NCI-H345 treated with DMSO at 0.1 percent for 48 hours (cell line): Measurements from ENCODE around the gene PDIA4.
A peak's percentile ranks its signal among the peaks of the same experiment; 100 is the strongest.
"Not testable (repeated sequence)": the region's sequence is repeated elsewhere in the genome, so short reads cannot be mapped to it uniquely, and the experiment has no call there.

Experiments used
- DNase-seq: peaks from one replicate; lab custom pipeline; 2025; ENCODE audit not compliant: unreplicated experiment; lab: John Stamatoyannopoulos, UW

PDIA4 gene

GRCh38 chr7:149038641-149039040, 10.3 kb upstream of the PDIA4 start:
- not testable (repeated sequence) for DNase-seq

- no peak for DNase-seq
Measured at GRCh38 chr7:149036676-149037075, 8.4 kb upstream of the PDIA4 start.

- DNase-seq = no peak
Measured at GRCh38 chr7:149031353-149031910, 3.1 kb upstream of the PDIA4 start.

GRCh38 chr7:149030439-149030838, 2.1 kb upstream of the PDIA4 start:
- not testable (repeated sequence) for DNase-seq

- no peak for DNase-seq
Measured at GRCh38 chr7:149027611-149028345, 527 bp downstream of the PDIA4 start.

GRCh38 chr7:149027055-149027454, 1.2 kb downstream of the PDIA4 start:
- DNase-seq = no peak

- no peak for DNase-seq
Measured at GRCh38 chr7:149023662-149024061, 4.6 kb downstream of the PDIA4 start.

GRCh38 chr7:149022756-149023360, 5.4 kb downstream of the PDIA4 start:
- DNase-seq = no peak

- DNase-seq = no peak
Measured at GRCh38 chr7:149021725-149022062, 6.6 kb downstream of the PDIA4 start.

GRCh38 chr7:149020483-149020882, 7.8 kb downstream of the PDIA4 start:
- DNase-seq = no peak

GRCh38 chr7:149016876-149017275, 11.4 kb downstream of the PDIA4 start:
- no peak for DNase-seq

GRCh38 chr7:149014309-149014708, 14.0 kb downstream of the PDIA4 start:
- DNase-seq = no peak

GRCh38 chr7:149013876-149014275, 14.4 kb downstream of the PDIA4 start:
- no peak for DNase-seq

GRCh38 chr7:149012730-149013129, 15.6 kb downstream of the PDIA4 start:
- DNase-seq = not testable (repeated sequence)

GRCh38 chr7:149011491-149011890, 16.8 kb downstream of the PDIA4 start:
- no peak for DNase-seq

GRCh38 chr7:149010451-149010850, 17.9 kb downstream of the PDIA4 start:
- DNase-seq = no peak

GRCh38 chr7:149009527-149009926, 18.8 kb downstream of the PDIA4 start:
- DNase-seq = no peak

GRCh38 chr7:149007611-149008010, 20.7 kb downstream of the PDIA4 start:
- DNase-seq = no peak

GRCh38 chr7:149007146-149007545, 21.2 kb downstream of the PDIA4 start:
- no peak for DNase-seq

GRCh38 chr7:149006345-149006725, 22.0 kb downstream of the PDIA4 start:
- DNase-seq = no peak

GRCh38 chr7:149005427-149006344, 22.6 kb downstream of the PDIA4 start:
- peak; percentile 45 for DNase-seq
